ENCODE measurements around the gene CELF4.
A peak's percentile ranks its signal among the peaks of the same experiment; 100 is the strongest.

The CELF4 gene

GRCh38 chr18:37285825-37286224 lies 279.8 kb downstream of the CELF4 start:
- Histone ChIP-seq H3K9ac (ENCODE audit: low read length) (no peak overlapping the region), H3K27me3 (replicated peaks; ENCODE audit: control insufficient read depth, insufficient read depth, low read length) (peaks cover 46% of the 10 kb centered on the region), H3K4me1 (ENCODE audit: control insufficient read depth, insufficient read depth, low read length) (no peaks in the 10 kb centered on the region), H3K9me3 (ENCODE audit: control insufficient read depth, low read length) (no peaks in the 10 kb centered on the region), H3K36me3 (ENCODE audit: control insufficient read depth, insufficient read depth, low read length, severe bottlenecking) (no peaks in the 10 kb centered on the region), H3K4me3 (ENCODE audit: low read length) (no peak overlapping the region)
- DNase-seq (ENCODE audit: low read depth) = no peak

DNA sequence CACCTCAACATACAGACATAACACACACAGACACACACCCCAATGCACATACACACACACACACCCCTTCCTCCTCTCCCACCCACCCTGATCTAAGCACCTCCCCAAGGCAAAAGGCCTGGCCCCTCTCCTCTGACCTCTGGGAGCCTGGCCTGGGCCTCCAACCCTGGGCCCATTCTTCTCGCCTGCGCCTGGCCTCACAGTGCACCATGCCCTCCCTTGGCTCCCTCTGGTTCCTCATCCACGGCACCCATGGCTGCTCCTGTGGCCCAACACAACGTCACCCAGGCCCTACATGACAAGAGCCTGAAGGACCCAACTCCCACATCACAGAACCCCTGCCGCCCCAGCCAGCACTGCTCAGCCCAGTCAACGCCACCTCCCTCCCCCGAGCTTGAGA lies 281.3 kb downstream of the CELF4 start:
- DNase-seq (ENCODE audit: low read depth) = no peak
- H3K9me3 ChIP-seq (ENCODE audit: control insufficient read depth, low read length) = no peaks in the 10 kb centered on the region
- H3K9ac ChIP-seq (ENCODE audit: low read length) = no peak overlapping the region
- H3K36me3 ChIP-seq (ENCODE audit: control insufficient read depth, insufficient read depth, low read length, severe bottlenecking) = no peaks in the 10 kb centered on the region
- H3K27me3 ChIP-seq (replicated peaks; ENCODE audit: control insufficient read depth, insufficient read depth, low read length) = peaks cover 53% of the 10 kb centered on the region
- H3K4me3 ChIP-seq (ENCODE audit: low read length) = no peak overlapping the region
- no peaks in the 10 kb centered on the region for H3K4me1 ChIP-seq (ENCODE audit: control insufficient read depth, insufficient read depth, low read length)

GRCh38 chr18:37282386-37283037 lies 283.1 kb downstream of the CELF4 start:
- DNase-seq (ENCODE audit: low read depth) = peak; percentile 6
- Histone ChIP-seq H3K9me3 (ENCODE audit: control insufficient read depth, low read length) (no peaks in the 10 kb centered on the region), H3K36me3 (ENCODE audit: control insufficient read depth, insufficient read depth, low read length, severe bottlenecking) (no peaks in the 10 kb centered on the region), H3K27me3 (replicated peaks; ENCODE audit: control insufficient read depth, insufficient read depth, low read length) (peaks cover 63% of the 10 kb centered on the region), H3K4me3 (ENCODE audit: low read length) (no peak overlapping the region), H3K4me1 (ENCODE audit: control insufficient read depth, insufficient read depth, low read length) (no peaks in the 10 kb centered on the region), H3K9ac (ENCODE audit: low read length) (no peak overlapping the region)

GRCh38 chr18:37280701-37281393 lies 284.8 kb downstream of the CELF4 start:
- no peak overlapping the region for H3K4me3 ChIP-seq (ENCODE audit: low read length)
- peaks cover 55% of the 10 kb centered on the region for H3K27me3 ChIP-seq (replicated peaks; ENCODE audit: control insufficient read depth, insufficient read depth, low read length)
- H3K9ac ChIP-seq (ENCODE audit: low read length) = no peak overlapping the region
- no peaks in the 10 kb centered on the region for H3K4me1 ChIP-seq (ENCODE audit: control insufficient read depth, insufficient read depth, low read length)
- H3K36me3 ChIP-seq (ENCODE audit: control insufficient read depth, insufficient read depth, low read length, severe bottlenecking) = no peaks in the 10 kb centered on the region
- no peak for DNase-seq (ENCODE audit: low read depth)
- H3K9me3 ChIP-seq (ENCODE audit: control insufficient read depth, low read length) = peaks cover 5% of the 10 kb centered on the region

- no peak overlapping the region for H3K4me3 ChIP-seq (ENCODE audit: low read length)
- no peaks in the 10 kb centered on the region for H3K4me1 ChIP-seq (ENCODE audit: control insufficient read depth, insufficient read depth, low read length)
- DNase-seq (ENCODE audit: low read depth) = no peak
- H3K27me3 ChIP-seq (replicated peaks; ENCODE audit: control insufficient read depth, insufficient read depth, low read length) = peaks cover 61% of the 10 kb centered on the region
- no peaks in the 10 kb centered on the region for H3K36me3 ChIP-seq (ENCODE audit: control insufficient read depth, insufficient read depth, low read length, severe bottlenecking)
- H3K9ac ChIP-seq (ENCODE audit: low read length) = no peak overlapping the region
- H3K9me3 ChIP-seq (ENCODE audit: control insufficient read depth, low read length) = peaks cover 5% of the 10 kb centered on the region
Observed at GRCh38 chr18:37277804-37278203, 287.8 kb downstream of the CELF4 start.

DNA sequence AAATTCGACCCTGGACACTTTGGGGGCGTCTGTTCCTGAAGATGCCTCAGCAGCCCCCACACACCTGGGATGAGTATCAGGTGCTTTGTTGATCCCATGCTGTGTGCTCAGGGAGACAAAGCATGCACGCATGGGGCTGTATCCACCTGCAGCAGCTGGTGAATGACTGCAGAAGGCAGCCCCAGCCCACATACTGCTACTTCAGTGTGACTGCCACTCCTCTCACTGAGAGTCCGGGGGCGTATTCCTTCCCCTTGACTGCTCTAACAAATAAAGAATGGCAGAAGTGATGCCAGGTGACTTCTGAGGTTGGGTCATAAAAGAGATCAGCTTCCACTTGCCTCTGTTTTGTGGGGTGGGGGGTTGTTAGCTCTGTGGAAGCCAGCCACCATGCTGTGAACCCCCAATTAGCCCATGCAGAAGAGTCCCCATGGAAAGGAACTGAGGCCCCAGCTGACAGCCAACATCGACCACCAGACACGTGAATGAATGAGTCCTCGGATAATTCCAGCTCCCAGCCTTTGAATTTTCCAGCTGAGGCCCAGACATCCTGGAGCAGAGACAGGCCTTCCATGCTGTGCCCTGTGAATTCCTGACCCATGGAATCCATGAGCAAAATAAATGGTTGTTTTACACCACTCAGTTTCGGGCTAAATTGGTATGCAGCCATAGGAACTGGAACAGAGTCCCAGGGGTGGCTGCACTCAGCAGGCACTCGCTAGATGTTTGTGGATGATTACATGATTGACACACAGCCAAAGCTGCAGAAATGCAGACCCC lies 289.3 kb downstream of the CELF4 start:
- Histone ChIP-seq H3K4me1 (ENCODE audit: control insufficient read depth, insufficient read depth, low read length) (no peaks in the 10 kb centered on the region), H3K36me3 (ENCODE audit: control insufficient read depth, insufficient read depth, low read length, severe bottlenecking) (no peaks in the 10 kb centered on the region), H3K27me3 (replicated peaks; ENCODE audit: control insufficient read depth, insufficient read depth, low read length) (peaks cover 60% of the 10 kb centered on the region)

DNA sequence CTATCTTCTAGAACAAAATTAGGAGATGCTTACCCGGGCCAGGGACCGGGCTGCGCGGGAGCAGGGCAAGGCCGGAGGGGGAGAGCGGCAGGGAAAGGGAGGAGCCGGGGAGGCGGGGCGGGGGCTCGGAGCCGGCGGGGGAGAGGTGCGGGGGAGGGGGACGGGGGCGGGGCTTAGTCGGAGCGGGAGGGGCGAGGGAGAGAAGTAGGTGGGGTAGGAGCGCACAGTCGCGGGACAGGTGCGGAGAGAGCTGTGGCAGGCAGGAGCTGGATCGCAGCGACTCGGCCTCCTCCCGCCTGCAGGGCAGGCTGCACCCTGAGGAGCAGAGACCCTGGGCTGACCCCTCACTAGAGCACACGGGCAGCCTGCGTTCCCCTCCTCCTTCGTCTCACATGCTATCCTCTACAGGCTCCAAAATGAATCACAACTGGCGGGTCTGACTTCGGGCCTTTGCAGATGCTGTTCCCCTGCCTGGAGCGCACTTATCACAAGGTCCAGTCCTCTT lies 290.3 kb downstream of the CELF4 start:
- H3K4me1 ChIP-seq (ENCODE audit: control insufficient read depth, insufficient read depth, low read length) = no peaks in the 10 kb centered on the region
- H3K27me3 ChIP-seq (replicated peaks; ENCODE audit: control insufficient read depth, insufficient read depth, low read length) = peaks cover 53% of the 10 kb centered on the region
- H3K9ac ChIP-seq (ENCODE audit: low read length) = no peak overlapping the region
- no peak overlapping the region for H3K4me3 ChIP-seq (ENCODE audit: low read length)
- H3K36me3 ChIP-seq (ENCODE audit: control insufficient read depth, insufficient read depth, low read length, severe bottlenecking) = no peaks in the 10 kb centered on the region
- peaks cover 5% of the 10 kb centered on the region for H3K9me3 ChIP-seq (ENCODE audit: control insufficient read depth, low read length)
- DNase-seq (ENCODE audit: low read depth) = no peak

More for the DNA sequence above, 289.3 kb downstream of the CELF4 start:
- DNase-seq (ENCODE audit: low read depth) = no peak
- Histone ChIP-seq H3K4me3 (ENCODE audit: low read length) (no peak overlapping the region), H3K9me3 (ENCODE audit: control insufficient read depth, low read length) (peaks cover 5% of the 10 kb centered on the region), H3K9ac (ENCODE audit: low read length) (no peak overlapping the region)

DNA sequence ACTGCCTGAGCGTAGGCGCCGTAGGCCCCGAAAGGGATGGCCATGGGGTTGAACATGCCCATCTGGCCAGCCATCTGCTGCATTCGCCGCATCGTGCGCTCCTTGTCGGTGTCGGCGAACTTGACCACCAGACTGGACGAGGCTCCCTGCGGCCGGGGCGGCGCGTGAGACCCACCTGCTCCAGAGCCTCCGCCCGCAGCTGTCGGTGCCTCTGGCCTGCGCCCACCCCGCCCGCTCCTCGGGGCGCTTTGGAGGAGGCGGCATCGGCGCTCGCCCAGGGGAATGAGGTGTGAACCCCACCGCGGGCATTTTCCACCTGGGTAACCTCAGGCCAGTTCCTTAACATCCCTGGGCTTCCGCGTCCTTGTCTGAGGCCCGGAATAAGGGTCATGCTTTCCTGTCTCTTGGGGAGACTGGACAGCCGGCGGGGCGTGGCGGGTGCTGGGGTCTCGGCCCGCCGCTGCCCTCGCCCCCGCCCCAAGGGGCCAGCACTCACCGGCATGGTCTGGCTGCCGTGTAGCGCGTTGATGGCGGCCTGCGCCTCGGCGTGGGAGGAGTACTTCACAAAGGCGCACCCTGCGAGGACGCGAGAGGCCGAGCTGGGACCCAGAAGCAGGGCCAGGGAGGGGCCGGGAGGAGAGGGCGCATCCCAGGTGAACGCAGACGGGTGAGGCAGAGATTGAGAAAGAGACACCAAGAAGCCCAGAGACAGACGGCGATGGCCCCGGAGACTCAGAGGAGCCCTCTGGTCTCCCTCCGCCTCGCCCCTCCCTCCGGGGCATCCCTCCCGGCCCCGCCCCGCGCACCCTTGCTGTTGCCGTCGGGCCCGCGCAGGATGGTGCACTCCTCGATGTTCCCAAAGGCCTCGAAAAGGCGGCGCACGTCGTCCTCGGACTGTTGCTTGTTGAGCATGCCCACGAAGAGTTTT lies 291.0 kb downstream of the CELF4 start:
- peaks cover 49% of the 10 kb centered on the region for H3K27me3 ChIP-seq (replicated peaks; ENCODE audit: control insufficient read depth, insufficient read depth, low read length)
- DNase-seq (ENCODE audit: low read depth) = no peak
- H3K9ac ChIP-seq (ENCODE audit: low read length) = no peak overlapping the region
- H3K4me3 ChIP-seq (ENCODE audit: low read length) = no peak overlapping the region
- no peaks in the 10 kb centered on the region for H3K4me1 ChIP-seq (ENCODE audit: control insufficient read depth, insufficient read depth, low read length)
- H3K36me3 ChIP-seq (ENCODE audit: control insufficient read depth, insufficient read depth, low read length, severe bottlenecking) = no peaks in the 10 kb centered on the region
- H3K9me3 ChIP-seq (ENCODE audit: control insufficient read depth, low read length) = peaks cover 5% of the 10 kb centered on the region

DNA sequence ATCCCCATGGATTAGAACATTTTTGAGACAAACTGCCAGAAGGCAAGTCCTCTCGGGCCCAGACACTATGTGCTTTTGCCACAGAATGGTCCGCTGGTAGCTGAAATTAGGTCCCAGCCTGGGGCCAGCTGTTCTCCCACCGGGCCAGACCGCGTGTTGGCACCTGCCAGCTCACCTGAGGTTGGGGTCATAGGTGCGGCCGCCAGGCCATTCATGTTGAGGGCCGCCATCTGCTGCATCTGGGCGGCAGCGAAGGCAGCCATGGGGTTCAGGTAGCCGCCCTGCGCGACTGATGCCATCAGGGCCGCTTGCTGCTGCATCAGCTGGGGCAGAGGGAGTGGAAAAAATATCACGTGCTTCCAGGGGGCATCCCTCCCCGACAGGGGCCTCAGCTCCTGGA lies 292.8 kb downstream of the CELF4 start:
- peaks cover 46% of the 10 kb centered on the region for H3K27me3 ChIP-seq (replicated peaks; ENCODE audit: control insufficient read depth, insufficient read depth, low read length)
- no peaks in the 10 kb centered on the region for H3K4me1 ChIP-seq (ENCODE audit: control insufficient read depth, insufficient read depth, low read length)
- H3K4me3 ChIP-seq (ENCODE audit: low read length) = no peak overlapping the region
- H3K9me3 ChIP-seq (ENCODE audit: control insufficient read depth, low read length) = peaks cover 5% of the 10 kb centered on the region
- no peak overlapping the region for H3K9ac ChIP-seq (ENCODE audit: low read length)
- no peak for DNase-seq (ENCODE audit: low read depth)
- H3K36me3 ChIP-seq (ENCODE audit: control insufficient read depth, insufficient read depth, low read length, severe bottlenecking) = no peaks in the 10 kb centered on the region

DNA sequence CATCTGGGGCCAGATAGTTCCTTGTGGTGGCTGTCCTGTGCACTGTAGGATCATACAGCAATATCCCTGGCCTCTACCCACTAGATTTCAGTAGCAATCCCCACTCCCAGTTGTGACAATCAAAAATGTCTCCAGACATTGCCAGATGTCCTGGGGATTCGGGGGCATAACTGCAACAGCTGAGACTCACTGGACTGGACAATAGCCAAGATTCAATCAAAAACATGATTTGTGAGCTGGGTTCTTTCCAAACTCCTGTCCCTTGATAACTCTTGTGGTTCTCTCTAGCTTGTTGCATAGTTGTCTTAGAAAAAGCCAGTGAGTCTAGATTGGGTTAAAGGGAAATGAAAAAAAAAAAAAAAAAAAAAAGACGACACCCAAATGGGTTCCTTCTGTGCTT lies 293.4 kb downstream of the CELF4 start:
- Histone ChIP-seq H3K4me3 (ENCODE audit: low read length) (no peak overlapping the region), H3K4me1 (ENCODE audit: control insufficient read depth, insufficient read depth, low read length) (no peaks in the 10 kb centered on the region), H3K9ac (ENCODE audit: low read length) (no peak overlapping the region), H3K27me3 (replicated peaks; ENCODE audit: control insufficient read depth, insufficient read depth, low read length) (peaks cover 46% of the 10 kb centered on the region), H3K9me3 (ENCODE audit: control insufficient read depth, low read length) (peaks cover 5% of the 10 kb centered on the region), H3K36me3 (ENCODE audit: control insufficient read depth, insufficient read depth, low read length, severe bottlenecking) (no peaks in the 10 kb centered on the region)
- DNase-seq (ENCODE audit: low read depth) = no peak
